ENCODE measurements around the gene KIF9. TPM values are rescaled to one million over a fixed set of nuclear protein-coding genes. Genes with fewer than 3 reads are reported as not detected.
"Not testable (repeated sequence)": the region's sequence is repeated elsewhere in the genome, so short reads cannot be mapped to it uniquely, and the experiment has no call there.

KIF9 gene
- total RNA-seq, 1 experiment from 2014 or later, result 11.2 TPM

DNA sequence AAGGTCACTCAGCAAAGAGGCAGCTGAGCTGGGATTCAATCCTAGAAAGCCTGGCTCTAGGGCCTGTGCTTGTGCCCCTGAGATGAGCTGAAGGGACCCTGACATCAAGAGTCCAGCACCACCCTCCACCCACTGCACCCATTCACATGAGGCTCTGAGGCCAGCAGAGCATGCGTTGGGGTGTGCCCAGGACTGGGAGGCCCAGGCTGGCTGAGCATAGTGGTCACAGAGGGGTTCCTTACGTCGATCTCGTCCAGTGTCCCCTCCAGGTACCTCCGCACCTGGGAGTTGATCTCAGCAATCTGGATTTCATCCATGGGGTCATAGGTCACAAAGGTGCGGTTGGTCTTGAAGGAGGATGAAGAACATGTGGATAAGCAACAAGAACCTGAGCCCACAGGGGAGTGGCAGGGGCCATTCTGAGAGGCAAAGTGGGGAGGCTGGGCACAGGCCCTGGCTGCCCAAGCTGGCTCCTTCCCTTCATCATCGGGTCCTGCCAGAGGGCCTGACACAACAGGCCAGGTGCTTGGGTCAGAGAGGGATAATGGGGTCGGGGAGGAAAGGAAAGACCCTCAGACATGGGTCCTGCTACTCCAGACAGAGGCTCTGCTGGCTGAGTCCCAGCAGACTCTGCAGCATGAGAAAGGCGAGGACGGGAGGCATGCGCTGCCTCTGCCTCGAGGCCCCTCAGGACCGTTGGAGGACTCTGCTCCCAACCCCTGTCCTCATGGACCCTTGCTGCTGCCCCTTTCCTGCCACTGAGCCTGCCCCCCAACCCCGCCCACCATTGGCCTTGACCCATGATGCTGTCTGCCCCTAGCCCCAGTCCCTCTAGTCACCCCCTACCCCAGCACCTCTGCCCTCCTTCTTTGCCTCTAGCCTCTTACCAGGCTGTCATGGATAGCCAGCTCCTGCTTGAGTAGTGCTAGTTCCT lies 35.2 kb downstream of the KIF9 start:
- Histone ChIP-seq H3K4me3 (ENCODE audit: insufficient read depth, low read depth, low read length) (no peak overlapping the region), H3K27me3 (ENCODE audit: control insufficient read depth, insufficient read depth, low read length) (no peaks in the 10 kb centered on the region), H3K36me3 (replicated peaks; ENCODE audit: control insufficient read depth, insufficient read depth, low read length) (no peaks in the 10 kb centered on the region)
- DNase-seq, result no peak

GRCh38 chr3:47245271-47245670 lies 37.3 kb downstream of the KIF9 start:
- DNase-seq, result no peak

DNA sequence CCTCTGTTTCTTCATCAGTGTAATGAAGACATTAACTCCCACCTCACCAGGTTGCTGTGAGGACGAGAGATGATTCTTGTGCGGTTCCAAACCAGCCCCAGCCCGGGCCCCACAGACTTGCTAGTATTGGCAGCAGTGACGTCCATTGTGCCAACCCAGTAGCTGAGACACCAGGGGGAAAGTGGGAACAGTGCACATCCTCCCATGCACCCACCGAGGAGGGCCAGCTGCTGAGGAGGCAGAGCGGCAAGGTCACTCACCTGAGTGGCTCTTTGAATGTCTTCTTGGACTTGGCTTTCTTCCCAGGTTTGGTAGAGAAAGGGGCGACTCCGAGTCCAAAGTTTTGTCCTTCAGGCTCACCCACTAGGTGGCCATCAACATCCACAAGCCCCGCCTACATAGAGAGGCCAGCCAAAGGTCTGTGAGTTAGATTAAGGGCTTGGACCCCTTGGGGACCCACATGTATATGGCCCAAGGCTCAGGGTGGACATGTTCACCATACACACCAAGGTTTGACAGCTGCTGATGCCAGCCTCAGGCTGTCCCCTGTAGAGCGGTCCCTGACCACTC lies 38.0 kb downstream of the KIF9 start:
- no peaks in the 10 kb centered on the region for H3K36me3 ChIP-seq (replicated peaks; ENCODE audit: control insufficient read depth, insufficient read depth, low read length)
- no peaks in the 10 kb centered on the region for H3K27me3 ChIP-seq (ENCODE audit: control insufficient read depth, insufficient read depth, low read length)
- DNase-seq, result no peak
- H3K4me3 ChIP-seq (ENCODE audit: insufficient read depth, low read depth, low read length), result no peak overlapping the region

More at GRCh38 chr3:47245271-47245670, 37.3 kb downstream of the KIF9 start:
- Histone ChIP-seq H3K27me3 (ENCODE audit: control insufficient read depth, insufficient read depth, low read length) (no peaks in the 10 kb centered on the region), H3K4me3 (ENCODE audit: insufficient read depth, low read depth, low read length) (no peak overlapping the region), H3K36me3 (replicated peaks; ENCODE audit: control insufficient read depth, insufficient read depth, low read length) (no peaks in the 10 kb centered on the region)

DNA sequence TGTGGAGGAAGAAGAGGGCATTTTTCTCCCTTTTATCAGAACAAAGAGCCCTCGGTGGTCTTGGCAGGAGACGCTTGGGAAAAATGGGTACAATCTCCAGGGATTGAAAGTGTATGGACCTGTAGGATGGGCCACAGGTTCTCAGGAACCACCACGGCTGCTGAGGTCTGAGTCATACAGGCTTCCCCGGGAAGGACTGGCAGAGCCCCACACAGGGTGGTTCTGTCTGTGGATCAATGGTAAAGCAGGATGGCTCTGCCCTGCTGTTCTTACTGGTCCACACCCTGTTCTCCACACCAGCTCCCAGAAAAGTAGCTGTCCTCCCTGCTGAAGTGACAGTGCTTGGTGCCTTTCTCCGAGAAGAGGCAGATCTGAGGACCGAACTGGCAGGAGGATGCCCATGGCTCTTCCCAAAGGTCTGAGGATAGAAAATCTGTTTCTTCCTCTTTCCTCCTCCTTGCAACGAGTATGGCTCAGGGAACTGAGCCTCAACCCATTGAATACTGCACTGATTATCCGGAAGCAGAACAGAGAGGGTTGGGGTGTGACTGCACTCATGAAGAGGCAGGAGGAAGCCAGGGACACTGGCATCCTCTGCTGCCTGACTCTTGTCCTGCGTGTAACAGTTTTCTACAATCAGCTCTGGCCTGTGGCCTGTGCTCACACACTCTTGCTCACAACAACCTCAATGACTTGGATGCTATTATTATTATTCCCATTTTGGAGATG lies 39.0 kb downstream of the KIF9 start:
- Histone ChIP-seq H3K36me3 (replicated peaks; ENCODE audit: control insufficient read depth, insufficient read depth, low read length) (no peaks in the 10 kb centered on the region), H3K27me3 (ENCODE audit: control insufficient read depth, insufficient read depth, low read length) (no peaks in the 10 kb centered on the region), H3K4me3 (ENCODE audit: insufficient read depth, low read depth, low read length) (no peak overlapping the region)
- DNase-seq, result no peak

- H3K36me3 ChIP-seq (replicated peaks; ENCODE audit: control insufficient read depth, insufficient read depth, low read length), result no peaks in the 10 kb centered on the region
Observed at GRCh38 chr3:47239929-47240328, 42.7 kb downstream of the KIF9 start.

DNA sequence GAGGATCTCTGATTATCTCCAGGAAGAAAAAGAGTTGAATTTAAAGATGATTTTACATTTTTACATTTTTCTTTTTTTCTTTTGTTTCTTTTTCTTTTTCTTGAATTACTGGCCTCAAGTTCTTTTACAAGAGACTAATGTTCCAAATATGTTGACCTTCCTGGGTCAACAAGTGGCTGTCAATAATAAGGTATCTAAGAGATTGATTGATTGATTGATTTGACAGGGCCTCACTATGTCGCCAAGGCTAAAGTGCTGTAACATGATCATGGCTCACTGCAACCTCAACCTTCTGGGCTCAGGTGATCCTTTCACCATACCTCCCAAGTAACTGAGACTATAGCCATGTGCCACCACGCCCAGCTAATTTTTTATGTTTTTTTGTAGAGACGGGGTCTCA lies 44.6 kb downstream of the KIF9 start:
- Histone ChIP-seq H3K36me3 (replicated peaks; ENCODE audit: control insufficient read depth, insufficient read depth, low read length) (no peaks in the 10 kb centered on the region), H3K27me3 (ENCODE audit: control insufficient read depth, insufficient read depth, low read length) (no peaks in the 10 kb centered on the region), H3K4me3 (ENCODE audit: insufficient read depth, low read depth, low read length) (no peak overlapping the region)
- DNase-seq, result no peak

More at GRCh38 chr3:47239929-47240328, 42.7 kb downstream of the KIF9 start:
- no peak overlapping the region for H3K4me3 ChIP-seq (ENCODE audit: insufficient read depth, low read depth, low read length)
- DNase-seq, result no peak
- no peaks in the 10 kb centered on the region for H3K27me3 ChIP-seq (ENCODE audit: control insufficient read depth, insufficient read depth, low read length)

GRCh38 chr3:47228088-47228487 lies 54.5 kb downstream of the KIF9 start:
- H3K36me3 ChIP-seq (replicated peaks; ENCODE audit: control insufficient read depth, insufficient read depth, low read length), result no peaks in the 10 kb centered on the region
- no peak for DNase-seq
- no peaks in the 10 kb centered on the region for H3K27me3 ChIP-seq (ENCODE audit: control insufficient read depth, insufficient read depth, low read length)
- no peak overlapping the region for H3K4me3 ChIP-seq (ENCODE audit: insufficient read depth, low read depth, low read length)

- Histone ChIP-seq H3K4me3 (ENCODE audit: insufficient read depth, low read depth, low read length) (no peak overlapping the region), H3K36me3 (replicated peaks; ENCODE audit: control insufficient read depth, insufficient read depth, low read length) (no peaks in the 10 kb centered on the region), H3K27me3 (ENCODE audit: control insufficient read depth, insufficient read depth, low read length) (no peaks in the 10 kb centered on the region)
- no peak for DNase-seq
Observed at GRCh38 chr3:47227678-47228077, 54.9 kb downstream of the KIF9 start.

DNA sequence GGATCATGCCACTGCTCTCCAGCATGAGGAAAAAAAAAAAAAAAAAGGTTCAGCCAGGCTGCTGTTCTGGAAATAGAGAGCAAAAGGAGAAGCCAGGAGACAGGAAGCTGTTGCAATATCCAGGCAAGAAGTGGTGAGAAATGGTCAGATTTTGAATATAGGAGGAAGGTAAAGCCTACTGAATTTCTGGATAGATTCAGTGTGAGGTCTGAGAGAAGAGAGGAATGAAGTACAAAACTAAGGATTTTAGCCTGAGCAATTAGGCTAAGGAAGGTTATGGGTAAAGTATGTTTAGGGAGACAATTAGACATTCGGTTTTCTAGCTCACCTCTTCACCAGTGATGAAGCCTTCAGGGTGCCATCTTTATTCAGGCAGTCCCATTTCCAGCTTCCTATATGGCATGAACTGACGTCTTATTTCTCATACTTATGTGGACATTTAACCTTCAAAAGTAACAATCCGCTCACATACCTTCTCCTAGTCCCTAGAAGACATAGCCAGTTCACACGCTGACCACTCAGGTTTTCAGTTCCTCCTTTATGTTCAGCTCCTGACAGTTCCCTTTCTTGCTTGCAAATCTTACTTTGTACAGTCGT lies 57.2 kb downstream of the KIF9 start:
- H3K4me3 ChIP-seq (ENCODE audit: insufficient read depth, low read depth, low read length), result no peak overlapping the region
- no peak for DNase-seq
- no peaks in the 10 kb centered on the region for H3K27me3 ChIP-seq (ENCODE audit: control insufficient read depth, insufficient read depth, low read length)
- no peaks in the 10 kb centered on the region for H3K36me3 ChIP-seq (replicated peaks; ENCODE audit: control insufficient read depth, insufficient read depth, low read length)

DNA sequence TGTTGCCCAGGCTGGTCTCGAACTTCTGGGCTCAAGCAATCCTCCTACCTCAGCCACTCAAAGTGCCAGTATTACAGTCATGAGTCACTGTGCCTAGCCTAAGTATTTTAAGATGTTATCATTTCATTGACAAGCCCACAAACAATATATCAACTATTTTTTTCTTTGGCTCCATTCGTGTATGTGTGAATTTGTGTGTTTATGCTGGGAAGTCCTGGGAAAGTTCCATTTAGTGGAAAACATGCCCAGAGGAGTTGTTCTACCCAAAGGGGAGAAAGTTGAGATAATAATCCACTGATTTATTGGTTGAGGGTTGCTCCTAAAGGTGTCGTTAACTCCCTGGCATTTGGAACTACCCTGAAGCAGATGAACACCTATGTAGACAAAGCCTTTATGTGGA lies 58.8 kb downstream of the KIF9 start:
- no peak overlapping the region for H3K4me3 ChIP-seq (ENCODE audit: insufficient read depth, low read depth, low read length)
- no peak for DNase-seq
- no peaks in the 10 kb centered on the region for H3K27me3 ChIP-seq (ENCODE audit: control insufficient read depth, insufficient read depth, low read length)
- no peaks in the 10 kb centered on the region for H3K36me3 ChIP-seq (replicated peaks; ENCODE audit: control insufficient read depth, insufficient read depth, low read length)

GRCh38 chr3:47221798-47222197 lies 60.8 kb downstream of the KIF9 start:
- Histone ChIP-seq H3K4me3 (ENCODE audit: insufficient read depth, low read depth, low read length) (no peak overlapping the region), H3K36me3 (replicated peaks; ENCODE audit: control insufficient read depth, insufficient read depth, low read length) (no peaks in the 10 kb centered on the region), H3K27me3 (ENCODE audit: control insufficient read depth, insufficient read depth, low read length) (no peaks in the 10 kb centered on the region)
- DNase-seq, result no peak

DNA sequence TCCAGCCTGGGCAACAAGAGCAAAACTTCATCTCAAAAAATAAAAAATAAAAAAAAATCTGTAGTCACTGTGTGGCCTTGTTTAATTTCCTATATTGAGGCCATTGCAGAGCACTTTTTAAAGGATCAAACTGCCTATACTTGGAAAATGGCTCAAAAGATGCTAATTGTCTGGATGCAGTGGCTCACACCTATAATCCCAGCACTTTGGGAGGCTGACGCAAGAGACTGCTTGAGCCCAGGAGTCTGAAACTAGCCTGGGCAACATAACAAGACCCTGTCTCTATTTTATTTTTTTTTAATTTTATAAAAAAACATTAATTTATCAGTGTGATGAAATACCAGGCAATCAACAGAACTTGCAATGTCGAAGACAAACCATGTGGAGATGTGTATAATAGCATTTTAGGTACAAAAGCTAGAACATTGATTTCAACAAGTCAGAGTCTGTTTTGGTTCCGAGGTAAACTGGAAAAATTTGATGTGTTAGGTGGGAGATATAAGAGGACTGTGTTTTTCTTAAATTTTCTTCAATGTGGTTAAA lies 71.7 kb downstream of the KIF9 start:
- no peak for DNase-seq

DNA sequence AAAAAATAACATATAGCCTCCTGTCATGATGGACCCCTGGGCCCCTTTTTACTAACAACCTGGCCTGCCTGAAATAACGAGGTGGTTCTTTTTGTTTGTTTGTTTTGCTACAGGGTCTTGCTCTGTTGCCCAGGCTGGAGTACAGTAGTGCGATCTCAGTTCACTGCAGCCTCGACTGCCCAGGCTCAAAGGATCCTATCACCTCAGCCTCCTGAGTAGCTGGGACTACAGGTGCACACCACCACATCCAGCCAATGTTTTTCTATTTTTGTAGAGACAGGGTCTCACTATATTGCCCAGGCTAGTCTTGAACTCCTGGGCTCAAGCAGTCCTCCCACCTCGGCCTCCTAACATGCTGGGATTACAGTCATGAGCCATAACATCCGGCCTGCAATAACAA lies 76.6 kb downstream of the KIF9 start:
- H3K27me3 ChIP-seq (ENCODE audit: control insufficient read depth, insufficient read depth, low read length); H3K36me3 ChIP-seq (replicated peaks; ENCODE audit: control insufficient read depth, insufficient read depth, low read length); H3K4me3 ChIP-seq (ENCODE audit: insufficient read depth, low read depth, low read length); DNase-seq: not testable (repeated sequence)

More for the DNA sequence above, 71.7 kb downstream of the KIF9 start:
- H3K27me3 ChIP-seq (ENCODE audit: control insufficient read depth, insufficient read depth, low read length), result no peaks in the 10 kb centered on the region
- H3K36me3 ChIP-seq (replicated peaks; ENCODE audit: control insufficient read depth, insufficient read depth, low read length), result no peaks in the 10 kb centered on the region
- no peak overlapping the region for H3K4me3 ChIP-seq (ENCODE audit: insufficient read depth, low read depth, low read length)

- H3K4me3 ChIP-seq (ENCODE audit: insufficient read depth, low read depth, low read length), result no peak overlapping the region
- DNase-seq, result no peak
- no peaks in the 10 kb centered on the region for H3K27me3 ChIP-seq (ENCODE audit: control insufficient read depth, insufficient read depth, low read length)
- H3K36me3 ChIP-seq (replicated peaks; ENCODE audit: control insufficient read depth, insufficient read depth, low read length), result no peaks in the 10 kb centered on the region
Observed at GRCh38 chr3:47204875-47205274, 77.7 kb downstream of the KIF9 start.
